Brain microvascular endothelial cell (primary cell): ENCODE data around the gene TSR3.

Experiments
- DNase-seq: peaks from one replicate; pipeline ENCODE4 v3.0.0-alpha.2; 2020
- H3K27ac ChIP-seq: fragments of 250-450 bp; sonication (Bioruptor Pico); 2 replicates; pipeline ENCODE4 v1.5.1; 2020; ENCODE audit warnings: mild to moderate bottlenecking, moderate library complexity
- H3K27me3 ChIP-seq: fragments of 250-450 bp; sonication (Bioruptor Pico); replicated peaks from 2 replicates; pipeline ENCODE4 v1.5.1; 2020; ENCODE audit warnings: mild to moderate bottlenecking
- H3K36me3 ChIP-seq: fragments of 250-450 bp; sonication (Bioruptor Pico); replicated peaks from 2 replicates; pipeline ENCODE4 v1.5.1; 2020; ENCODE audit warnings: mild to moderate bottlenecking
- H3K4me3 ChIP-seq: 2 replicates; pipeline ENCODE4 v1.5.1; 2011; ENCODE audit warnings: low read depth, mild to moderate bottlenecking, control low read depth, low read length, moderate library complexity
- CTCF ChIP-seq: IDR thresholded peaks from 2 replicates; pipeline ENCODE4 v1.5.1; 2011; ENCODE audit warnings: low read depth, mild to moderate bottlenecking, moderate library complexity, low read length, control low read depth, inconsistent platforms; ENCODE audit errors: missing control alignments
- in situ Hi-C: cut with HindIII; loops from 2 replicates; pipeline ENCODE4 v1.10.0; 2017; ENCODE audit warnings: low sequenced_read_pairs, low pct_ligation_motif_present

TSR3 gene

GRCh38 chr16:1338855-1339675 is 12.6 kb downstream of the TSR3 start:
- Histone ChIP-seq H3K27me3 (peaks cover 25% of the 10 kb centered on the region), H3K36me3 (no peaks in the 10 kb centered on the region), H3K4me3 (no peak overlapping the region), H3K27ac (no peak overlapping the region)
- no peak for DNase-seq
- in situ Hi-C loops: no loop called here
- TF ChIP-seq CTCF: no peak

DNA sequence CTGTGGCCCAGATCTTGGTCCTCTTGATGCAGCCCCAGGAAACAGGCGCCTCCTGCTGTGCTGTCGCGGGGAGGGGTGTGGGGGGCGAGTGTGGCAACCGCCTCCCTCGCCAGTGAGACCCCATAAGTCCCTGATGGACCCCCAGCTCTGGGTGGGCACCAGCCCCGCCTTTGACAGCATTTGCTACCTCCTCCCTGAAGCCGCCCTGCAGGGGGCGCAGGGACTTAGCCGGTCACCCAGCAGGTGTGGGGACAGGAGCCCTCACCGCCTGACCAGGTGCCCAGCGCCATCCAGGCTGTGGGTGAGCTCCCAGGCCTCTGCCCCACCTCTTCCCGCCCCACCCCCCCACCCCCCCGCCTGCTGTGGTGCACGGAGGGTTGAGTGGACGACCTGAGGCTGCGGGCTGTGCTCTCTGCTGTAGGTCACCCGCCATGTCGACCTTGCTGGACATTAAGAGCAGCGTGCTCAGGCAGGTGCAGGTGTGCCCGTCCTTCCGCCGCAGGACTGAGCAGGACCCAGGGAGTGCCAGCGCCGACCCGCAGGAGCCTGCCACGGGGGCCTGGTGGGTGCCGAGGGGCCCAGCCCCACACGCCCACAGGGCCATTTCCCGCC is 13.5 kb downstream of the TSR3 start:
- in situ Hi-C loops: no loop called here
- no peaks in the 10 kb centered on the region for H3K36me3 ChIP-seq
- peaks cover 32% of the 10 kb centered on the region for H3K27me3 ChIP-seq
- TF ChIP-seq CTCF: peak; percentile 59
- no peak for DNase-seq
- H3K27ac ChIP-seq: no peak overlapping the region
- no peak overlapping the region for H3K4me3 ChIP-seq

- in situ Hi-C loops: no loop called here
- H3K36me3 ChIP-seq: no peaks in the 10 kb centered on the region
- DNase-seq: no peak
- peaks cover 39% of the 10 kb centered on the region for H3K27me3 ChIP-seq
- TF ChIP-seq CTCF: no peak
- no peak overlapping the region for H3K27ac ChIP-seq
- no peak overlapping the region for H3K4me3 ChIP-seq
Observed at GRCh38 chr16:1337486-1337885, 14.2 kb downstream of the TSR3 start.

GRCh38 chr16:1336619-1337018 is 15.1 kb downstream of the TSR3 start:
- in situ Hi-C loops: no loop called here
- TF ChIP-seq CTCF: no peak
- Histone ChIP-seq H3K27me3 (peaks cover 45% of the 10 kb centered on the region), H3K27ac (no peak overlapping the region), H3K36me3 (no peaks in the 10 kb centered on the region), H3K4me3 (no peak overlapping the region)
- DNase-seq: no peak

DNA sequence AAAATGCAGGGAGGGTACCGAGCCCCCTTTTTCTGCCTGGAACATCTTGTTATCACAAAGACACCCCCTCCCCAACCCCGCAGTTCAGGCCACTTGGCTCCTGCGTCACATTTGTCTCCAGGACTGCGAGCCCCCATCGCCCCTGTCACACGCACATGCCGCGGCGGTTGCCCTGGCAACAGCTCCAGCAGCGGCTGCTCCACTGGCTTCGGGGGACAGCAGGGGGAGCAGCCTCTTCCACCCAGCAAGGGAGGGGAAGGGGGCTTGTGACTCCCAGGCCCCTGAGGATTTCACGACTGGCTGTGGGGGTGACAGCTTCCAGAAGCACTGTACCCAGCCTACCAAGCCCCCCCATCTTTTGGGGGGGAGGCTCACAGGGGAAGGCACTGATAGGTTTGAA is 15.7 kb downstream of the TSR3 start:
- DNase-seq: no peak
- Histone ChIP-seq H3K27ac (no peak overlapping the region), H3K36me3 (no peaks in the 10 kb centered on the region), H3K27me3 (peaks cover 49% of the 10 kb centered on the region), H3K4me3 (no peak overlapping the region)
- peak; percentile 10 for TF ChIP-seq CTCF
- in situ Hi-C loops: no loop called here
